Gastroesophageal sphincter (tissue), 4 donors: ENCODE results near the gene CYP1B1. TPM values are rescaled to one million over a fixed set of nuclear protein-coding genes. Genes with fewer than 3 reads are reported as not detected.
A peak's percentile ranks its signal among the peaks of the same experiment; 100 is the strongest.

Source experiments
- ATAC-seq: fragments of 150-250 bp; one replicate; pipeline ENCODE4 v1.9.1; 2016; ENCODE audit warnings: mild to moderate bottlenecking, moderate library complexity
- H3K27ac ChIP-seq, 4 donors: fragments of 200-600 bp; sonication (generic) in 3 of 4; 1 replicate in 3 of 4; 2 replicates in 1 of 4; pipeline ENCODE4 v1.5.1; 2016 to 2019
- H3K27me3 ChIP-seq: fragments of 200-600 bp; sonication (generic); one replicate; pipeline ENCODE4 v1.5.1; 2019
- H3K36me3 ChIP-seq, 2 donors: fragments of 200-600 bp; sonication (generic); one replicate each; pipeline ENCODE4 v1.5.1; 2019; ENCODE audit warnings: control low read depth in 1 of 2
- H3K4me1 ChIP-seq, 3 donors: fragments of 200-600 bp; sonication (generic); 1 replicate in 2 of 3; 2 replicates in 1 of 3; pipeline ENCODE4 v1.5.1; 2016 to 2019; ENCODE audit warnings: control low read depth in 2 of 3
- H3K4me3 ChIP-seq, 2 donors: fragments of 200-600 bp; sonication (generic); one replicate each; pipeline ENCODE4 v1.5.1; 2019; ENCODE audit warnings: mild to moderate bottlenecking in 1 of 2, moderate library complexity in 1 of 2
- H3K9me3 ChIP-seq, 3 donors: fragments of 200-600 bp; sonication (generic); one replicate each; pipeline ENCODE4 v1.5.1; 2017 to 2019; ENCODE audit warnings: control low read depth in 2 of 3
- EP300 ChIP-seq: sonication (generic); formaldehyde crosslinking; IDR thresholded peaks from one replicate; pipeline ENCODE4 v1.6.1; 2017; ENCODE audit warnings: antibody characterized with exemption, mild to moderate bottlenecking
- POLR2A ChIP-seq, 2 donors: fragments of 450-650 bp; IDR thresholded peaks; one replicate each; pipeline ENCODE4 v1.6.1; 2017; ENCODE audit warnings: antibody characterized with exemption in 2 of 2, mild to moderate bottlenecking in 2 of 2, moderate library complexity in 1 of 2
- POLR2AphosphoS5 ChIP-seq: sonication (generic); formaldehyde crosslinking; IDR thresholded peaks from one replicate; pipeline ENCODE4 v1.6.1; 2017; ENCODE audit warnings: antibody characterized with exemption
- WGBS, 2 donors: methylation state at CpG; one replicate each; pipeline ENCODE4 v1.1.5; 2018; ENCODE audit warnings: low coverage in 1 of 2; 5-methylcytosine and 5-hydroxymethylcytosine counted together
- total RNA-seq, 4 donors: library from RNA; depleted of rRNA; stranded (reverse); fragments of >200 nt; gene quantifications; one replicate each; pipeline ENCODE4 v1.1.0, GENCODE V29; 2016
- TF ChIP-seq, protein P1 (sequence below), 4 experiments: fragments of 200-600 bp in 2 of 4; fragments of 450-650 bp in 2 of 4; sonication (generic) in 1 of 4; IDR thresholded peaks; one replicate each; pipeline ENCODE4 v1.5.1; 2017 to 2019; ENCODE audit warnings: antibody characterized with exemption in 4 of 4, mild to moderate bottlenecking in 2 of 4, moderate library complexity in 2 of 4

Gene CYP1B1
- total RNA-seq, 4 donors from 2014 or later, result 19.5 to 156 (median 35.6) TPM

DNA sequence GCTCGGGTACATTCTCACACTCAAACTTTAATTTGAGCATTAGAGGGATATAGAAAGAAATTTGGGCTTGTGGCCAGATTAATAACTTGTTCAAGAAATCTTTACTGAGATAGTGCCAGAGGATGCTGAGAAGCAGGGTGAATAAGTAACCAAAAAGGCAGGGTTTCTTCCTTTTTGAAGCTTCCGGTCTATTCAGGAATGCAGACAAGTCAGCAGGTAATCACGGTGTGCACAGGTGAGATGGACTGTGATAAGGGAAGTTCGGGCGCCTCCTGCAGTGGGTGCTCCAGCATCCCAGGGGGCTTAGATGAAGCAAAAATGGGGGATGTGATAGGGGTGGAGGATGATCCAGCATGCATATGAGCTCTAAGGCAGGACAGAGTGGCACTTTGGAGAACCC is 44.9 kb upstream of the CYP1B1 start:
- H3K4me3 ChIP-seq, result no peak overlapping the region
- TF ChIP-seq, protein P1, sequence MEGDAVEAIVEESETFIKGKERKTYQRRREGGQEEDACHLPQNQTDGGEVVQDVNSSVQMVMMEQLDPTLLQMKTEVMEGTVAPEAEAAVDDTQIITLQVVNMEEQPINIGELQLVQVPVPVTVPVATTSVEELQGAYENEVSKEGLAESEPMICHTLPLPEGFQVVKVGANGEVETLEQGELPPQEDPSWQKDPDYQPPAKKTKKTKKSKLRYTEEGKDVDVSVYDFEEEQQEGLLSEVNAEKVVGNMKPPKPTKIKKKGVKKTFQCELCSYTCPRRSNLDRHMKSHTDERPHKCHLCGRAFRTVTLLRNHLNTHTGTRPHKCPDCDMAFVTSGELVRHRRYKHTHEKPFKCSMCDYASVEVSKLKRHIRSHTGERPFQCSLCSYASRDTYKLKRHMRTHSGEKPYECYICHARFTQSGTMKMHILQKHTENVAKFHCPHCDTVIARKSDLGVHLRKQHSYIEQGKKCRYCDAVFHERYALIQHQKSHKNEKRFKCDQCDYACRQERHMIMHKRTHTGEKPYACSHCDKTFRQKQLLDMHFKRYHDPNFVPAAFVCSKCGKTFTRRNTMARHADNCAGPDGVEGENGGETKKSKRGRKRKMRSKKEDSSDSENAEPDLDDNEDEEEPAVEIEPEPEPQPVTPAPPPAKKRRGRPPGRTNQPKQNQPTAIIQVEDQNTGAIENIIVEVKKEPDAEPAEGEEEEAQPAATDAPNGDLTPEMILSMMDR (IDR thresholded peaks at IDR 0.05), result no peak
- no peak for TF ChIP-seq POLR2A (IDR thresholded peaks at IDR 0.05)
- no peak for TF ChIP-seq EP300
- no peak for TF ChIP-seq POLR2AphosphoS5
- no peaks in the 10 kb centered on the region for H3K9me3 ChIP-seq
- H3K4me1 ChIP-seq, result peaks cover 0 to 5% (median 3%) of the 10 kb centered on the region in 3 donors
- no peaks in the 10 kb centered on the region for H3K36me3 ChIP-seq
- H3K27me3 ChIP-seq, result no peaks in the 10 kb centered on the region
- ATAC-seq, result no peak
- WGBS, 2 donors, result 90 to 91% methylated on average over 2 to 5 of the region's 5 CpGs
- H3K27ac ChIP-seq, result no peak overlapping the region

DNA sequence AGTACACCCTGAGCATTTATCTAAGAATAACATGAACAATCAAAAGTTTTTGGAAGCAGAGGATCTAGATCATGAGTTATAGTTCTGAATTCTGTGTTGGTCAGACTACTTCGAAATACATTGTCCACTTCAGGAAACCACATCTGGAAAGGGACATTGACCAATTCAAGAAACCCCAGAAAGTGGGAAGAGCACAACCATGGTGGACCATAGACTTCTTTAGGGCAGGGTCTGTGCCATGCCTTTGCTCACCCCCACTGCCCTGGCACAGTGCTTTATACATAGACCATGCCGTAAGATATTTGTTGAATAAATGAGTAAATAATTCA is 44.3 kb upstream of the CYP1B1 start:
- Histone ChIP-seq H3K9me3 (no peaks in the 10 kb centered on the region), H3K4me3 (no peak overlapping the region), H3K36me3 (no peaks in the 10 kb centered on the region), H3K27me3 (no peaks in the 10 kb centered on the region), H3K4me1 (peaks cover 0 to 11% (median 3%) of the 10 kb centered on the region in 3 donors), H3K27ac (no peak overlapping the region)
- 80 to 85% methylated on average over 2 of the region's 2 CpGs for WGBS, 2 donors
- ATAC-seq, result no peak
- TF ChIP-seq, protein P1 (IDR thresholded peaks at IDR 0.05), result no peak
- TF ChIP-seq POLR2AphosphoS5, result no peak
- no peak for TF ChIP-seq POLR2A (IDR thresholded peaks at IDR 0.05)
- no peak for TF ChIP-seq EP300

DNA sequence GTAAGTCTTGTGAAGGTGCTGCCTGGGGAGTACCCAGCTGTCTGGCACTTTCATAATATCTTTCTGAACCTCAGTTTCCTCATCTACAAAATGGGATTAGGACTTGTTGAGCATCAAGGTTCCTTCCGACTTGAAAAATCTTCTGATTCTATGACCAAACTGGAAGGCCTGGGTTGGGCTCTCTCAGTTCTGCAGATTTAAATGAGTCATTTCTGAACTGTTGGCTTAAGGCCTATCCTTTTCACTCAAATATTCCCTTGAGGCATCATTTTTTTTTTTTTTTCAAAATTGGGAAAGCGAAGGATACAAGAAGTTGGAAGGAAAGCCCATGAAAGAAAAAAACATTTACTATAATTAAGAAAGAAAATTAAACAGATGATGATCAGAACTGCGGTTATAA is 40.8 kb upstream of the CYP1B1 start:
- H3K36me3 ChIP-seq, result no peaks in the 10 kb centered on the region
- ATAC-seq, result no peak
- WGBS, 2 donors, result 57 to 100% methylated on average over 1 to 3 of the region's 3 CpGs
- TF ChIP-seq EP300 (no peak), POLR2AphosphoS5 (no peak), POLR2A (IDR thresholded peaks at IDR 0.05) (no peak)
- TF ChIP-seq, protein P1 (IDR thresholded peaks at IDR 0.05), result no peak
- H3K4me1 ChIP-seq, result peaks cover 0 to 14% (median under 1%) of the 10 kb centered on the region in 3 donors
- H3K4me3 ChIP-seq, result no peak overlapping the region
- no peak overlapping the region for H3K27ac ChIP-seq
- no peaks in the 10 kb centered on the region for H3K9me3 ChIP-seq
- no peaks in the 10 kb centered on the region for H3K27me3 ChIP-seq

DNA sequence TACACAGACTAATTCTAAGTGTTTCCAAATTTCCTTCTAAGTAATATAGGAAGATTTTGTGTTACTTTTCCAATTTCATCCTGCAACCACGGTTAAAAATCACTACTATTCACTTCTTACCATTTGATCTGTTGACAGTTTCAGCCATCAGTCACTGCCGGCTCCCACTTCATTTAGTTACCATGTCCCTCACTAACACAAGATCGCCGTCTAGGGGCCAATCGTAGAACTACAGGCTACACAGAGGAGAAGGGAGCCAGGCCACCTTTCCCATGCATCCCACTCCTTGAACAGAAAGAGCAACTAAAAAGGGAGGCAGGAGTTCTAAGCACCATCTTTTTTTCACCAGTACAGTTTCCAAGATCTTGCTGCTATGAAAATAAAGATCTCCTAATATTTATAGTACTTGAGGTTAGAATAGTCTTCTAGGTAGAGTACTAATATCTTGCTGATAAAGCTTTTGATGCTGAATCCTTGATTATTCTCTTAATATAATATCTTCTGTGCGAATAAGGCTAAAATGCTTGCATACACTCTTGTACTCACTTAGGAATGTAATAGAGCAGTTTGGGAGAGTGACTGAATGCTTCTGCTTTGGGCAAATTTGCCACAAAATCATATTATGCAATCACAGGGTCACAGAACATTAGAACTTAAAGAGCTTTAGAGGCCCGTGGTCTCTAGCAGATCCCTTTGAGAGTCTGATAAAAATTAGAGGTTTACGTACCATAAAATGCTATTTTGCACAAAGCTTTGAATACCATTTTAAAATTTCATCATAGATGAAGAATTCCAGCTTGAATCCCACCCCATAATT is 39.5 kb upstream of the CYP1B1 start:
- Histone ChIP-seq H3K4me1 (peaks cover 0 to 14% (median 0%) of the 10 kb centered on the region in 3 donors), H3K27ac (no peak overlapping the region), H3K4me3 (no peak overlapping the region), H3K36me3 (no peaks in the 10 kb centered on the region), H3K9me3 (no peaks in the 10 kb centered on the region), H3K27me3 (no peaks in the 10 kb centered on the region)
- peak; percentile 65 for ATAC-seq
- TF ChIP-seq POLR2AphosphoS5, result no peak
- TF ChIP-seq, protein P1 (IDR thresholded peaks at IDR 0.05), result peak; percentile 69 to 81 (median 77)
- 34 to 57% methylated on average over 5 to 8 of the region's 8 CpGs for WGBS, 2 donors
